Glutamatergic neuron (in vitro differentiated cells): ENCODE data around the gene KLHL8. TPM values are rescaled to one million over a fixed set of nuclear protein-coding genes. Genes with fewer than 3 reads are reported as not detected.

ENCODE experiments used
- DNase-seq: peaks from one replicate; pipeline ENCODE4 v3.0.0; 2022
- H3K27ac Mint-ChIP-seq: one replicate; pipeline ENCODE4 v1.8.0; 2020; ENCODE audit warnings: mild to moderate bottlenecking, mixed read lengths, inconsistent platforms; ENCODE audit not compliant: unreplicated experiment
- H3K27me3 Mint-ChIP-seq: one replicate; pipeline ENCODE4 v1.8.0; 2020; ENCODE audit warnings: mild to moderate bottlenecking, moderate library complexity, mixed read lengths, inconsistent platforms; ENCODE audit not compliant: unreplicated experiment
- H3K36me3 Mint-ChIP-seq: one replicate; pipeline ENCODE4 v1.8.0; 2020; ENCODE audit warnings: mild to moderate bottlenecking, mixed read lengths, inconsistent platforms; ENCODE audit not compliant: unreplicated experiment
- H3K4me1 Mint-ChIP-seq: one replicate; pipeline ENCODE4 v1.8.0; 2020; ENCODE audit warnings: mild to moderate bottlenecking, low read depth, mixed read lengths, inconsistent platforms; ENCODE audit not compliant: unreplicated experiment
- H3K4me3 Mint-ChIP-seq: one replicate; pipeline ENCODE4 v1.8.0; 2020; ENCODE audit warnings: mild to moderate bottlenecking, mixed read lengths, inconsistent platforms; ENCODE audit not compliant: unreplicated experiment
- H3K9me3 Mint-ChIP-seq: one replicate; pipeline ENCODE4 v1.8.0; 2020; ENCODE audit warnings: mild to moderate bottlenecking, moderate library complexity, mixed read lengths, inconsistent platforms; ENCODE audit not compliant: unreplicated experiment
- CTCF ChIP-seq: fragments of 200-600 bp; sonication (generic); IDR thresholded peaks from one replicate; pipeline ENCODE4 v1.5.0; 2021; ENCODE audit not compliant: partially characterized antibody, unreplicated experiment
- total RNA-seq: library from RNA; stranded (reverse); fragmentation: NEBNext Ultra II Directional; extraction: Animal tissue kit (Norgen Biotek cat#: 25700); gene quantifications from one replicate; pipeline ENCODE4 v1.2.1, GENCODE V29; 2021; ENCODE audit not compliant: unreplicated experiment

The KLHL8 gene
- total RNA-seq, 1 donor from 2014 or later = 16.6 TPM

- Mint-ChIP-seq H3K36me3 (peaks cover 1% of the 10 kb centered on the region), H3K4me3 (no peak overlapping the region), H3K27ac (no peak overlapping the region), H3K9me3 (no peaks in the 10 kb centered on the region), H3K4me1 (peaks cover 8% of the 10 kb centered on the region), H3K27me3 (no peaks in the 10 kb centered on the region)
- no peak for DNase-seq
- no peak for TF ChIP-seq CTCF
These were observed 92.3 kb downstream of the KLHL8 start for GRCh38 chr4:87128006-87128705.

GRCh38 chr4:87126056-87126455 lies 94.4 kb downstream of the KLHL8 start:
- DNase-seq = no peak
- Mint-ChIP-seq H3K27ac (no peak overlapping the region), H3K4me1 (peaks cover 18% of the 10 kb centered on the region), H3K4me3 (no peak overlapping the region), H3K27me3 (no peaks in the 10 kb centered on the region), H3K9me3 (no peaks in the 10 kb centered on the region), H3K36me3 (no peaks in the 10 kb centered on the region)
- TF ChIP-seq CTCF = no peak

GRCh38 chr4:87122252-87122651 lies 98.2 kb downstream of the KLHL8 start:
- Mint-ChIP-seq H3K36me3 (no peaks in the 10 kb centered on the region), H3K27me3 (no peaks in the 10 kb centered on the region), H3K9me3 (peaks cover 2% of the 10 kb centered on the region), H3K27ac (no peak overlapping the region), H3K4me1 (peaks cover 28% of the 10 kb centered on the region), H3K4me3 (no peak overlapping the region)
- DNase-seq = no peak
- no peak for TF ChIP-seq CTCF

- DNase-seq = no peak
- Mint-ChIP-seq H3K27ac (no peak overlapping the region), H3K4me3 (no peak overlapping the region), H3K36me3 (no peaks in the 10 kb centered on the region), H3K27me3 (no peaks in the 10 kb centered on the region), H3K9me3 (peaks cover 2% of the 10 kb centered on the region), H3K4me1 (peaks cover 28% of the 10 kb centered on the region)
- no peak for TF ChIP-seq CTCF
These were observed 98.9 kb downstream of the KLHL8 start for GRCh38 chr4:87121341-87122065.
